GM12892 (cell line): ENCODE measurements around the gene ATP9A.

Experiments used
- DNase-seq: peaks from one replicate; pipeline ENCODE4 v3.0.0; 2011; ENCODE audit not compliant: insufficient read length
- FAIRE-seq: peaks from 2 replicates; lab custom pipeline; 2011; peaks lifted over from hg19 to GRCh38; lab: Jason Lieb, UNC
- POLR2A ChIP-seq: IDR thresholded peaks from 2 replicates; pipeline ENCODE4 v1.6.1; 2011; ENCODE audit warnings: low read depth, low read length, control low read depth
- POLR2AphosphoS5 ChIP-seq: IDR thresholded peaks from 2 replicates; pipeline ENCODE4 v1.6.1; 2011; ENCODE audit warnings: low read depth, low read length, control low read depth
- TAF1 ChIP-seq: IDR thresholded peaks from 2 replicates; pipeline ENCODE4 v1.6.1; 2011; ENCODE audit warnings: low read depth, mild to moderate bottlenecking, control low read depth, low read length, borderline replicate concordance

The ATP9A gene

GRCh38 chr20:51560550-51561307 is 207.5 kb downstream of the ATP9A start:
- DNase-seq (no peak), FAIRE-seq (no peak)
- no peak for TF ChIP-seq POLR2AphosphoS5
- no peak for TF ChIP-seq TAF1
- TF ChIP-seq POLR2A: no peak

- DNase-seq (no peak), FAIRE-seq (no peak)
- TF ChIP-seq TAF1 (no peak), POLR2A (no peak), POLR2AphosphoS5 (no peak)
Observed at GRCh38 chr20:51560042-51560441, 208.1 kb downstream of the ATP9A start.

DNA sequence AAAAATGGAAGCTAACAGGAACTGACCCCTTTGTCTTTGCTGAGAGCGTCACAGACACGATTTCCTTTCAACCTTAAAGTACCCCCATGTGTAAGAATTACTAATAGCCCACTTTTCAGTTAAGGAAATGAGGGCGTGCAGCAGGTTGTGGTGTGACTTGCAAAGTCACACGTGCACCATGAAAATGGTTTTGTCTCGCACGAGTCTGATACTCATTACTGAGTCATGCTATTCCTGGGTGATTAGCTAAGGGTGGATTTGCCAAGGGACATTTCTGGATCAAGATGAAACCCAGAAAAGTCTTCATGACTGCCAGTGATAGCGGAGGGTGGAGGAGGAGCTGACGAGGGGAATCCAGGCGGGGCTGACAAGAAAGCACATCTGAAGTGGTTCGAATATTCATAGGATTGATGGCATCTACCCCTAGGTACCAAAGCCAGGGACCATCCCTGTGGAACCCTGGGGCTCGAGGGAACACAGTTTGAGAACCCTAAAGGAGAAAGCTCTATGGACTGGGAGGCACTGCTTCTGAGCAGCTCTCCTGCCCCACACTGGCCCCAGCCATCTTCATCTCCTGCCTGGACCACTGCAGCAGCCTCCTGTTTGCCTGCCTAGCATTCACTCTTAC is 213.5 kb downstream of the ATP9A start:
- DNase-seq (no peak), FAIRE-seq (no peak)
- TF ChIP-seq POLR2AphosphoS5 (no peak), POLR2A (no peak), TAF1 (no peak)

DNA sequence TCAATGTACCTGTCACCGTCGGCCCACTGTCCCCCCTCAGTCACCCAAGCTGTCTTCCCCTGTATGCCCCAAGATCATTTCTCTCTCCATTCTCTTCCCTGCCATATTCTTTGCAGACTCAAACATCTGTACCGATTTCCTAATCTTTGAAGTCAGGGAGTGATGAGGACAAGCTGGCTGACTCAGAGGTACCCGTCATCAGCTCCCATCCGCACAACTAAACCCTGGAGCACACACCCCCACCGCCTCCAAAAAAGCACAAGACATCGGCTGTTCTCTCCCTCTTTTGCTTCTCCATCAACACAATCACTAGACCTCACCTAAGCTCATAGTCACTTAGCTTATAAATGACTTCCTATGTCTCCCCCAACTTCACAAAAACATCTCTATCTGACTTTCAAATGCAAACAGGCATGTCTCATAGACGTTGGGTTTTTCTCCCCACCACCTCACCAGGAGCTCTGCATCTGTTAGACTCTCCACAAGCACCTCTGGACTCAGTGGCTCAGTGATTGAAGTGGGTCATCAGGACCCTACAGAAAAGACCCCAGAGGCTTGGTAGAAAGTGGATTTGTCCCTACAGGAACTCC is 214.2 kb downstream of the ATP9A start:
- FAIRE-seq: no peak

GRCh38 chr20:51551186-51551585 is 217.0 kb downstream of the ATP9A start:
- TF ChIP-seq TAF1 (no peak), POLR2AphosphoS5 (no peak), POLR2A (no peak)
- DNase-seq (no peak), FAIRE-seq (no peak)

More for the DNA sequence above, 214.2 kb downstream of the ATP9A start:
- DNase-seq: no peak
- no peak for TF ChIP-seq POLR2A
- no peak for TF ChIP-seq TAF1
- TF ChIP-seq POLR2AphosphoS5: no peak

DNA sequence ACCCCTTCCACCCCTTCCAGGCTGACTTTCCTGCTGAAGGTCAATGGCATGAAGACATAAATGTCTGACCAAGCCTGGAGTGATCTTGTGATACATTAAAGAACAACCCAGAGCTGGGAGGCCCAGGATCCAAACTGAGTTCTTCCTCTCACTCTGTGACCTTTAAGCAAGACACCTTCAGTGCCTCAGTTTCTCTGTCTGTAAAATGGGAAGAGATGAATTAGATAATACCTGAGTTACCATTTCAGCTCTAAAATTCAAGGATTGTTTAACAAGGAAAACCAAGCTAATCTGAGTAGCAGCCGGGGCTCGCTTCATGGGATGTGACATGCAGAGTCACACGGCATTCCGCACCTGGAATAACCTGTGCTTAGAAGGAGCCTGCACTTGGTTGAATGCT is 218.7 kb downstream of the ATP9A start:
- no peak for DNase-seq
- no peak for TF ChIP-seq POLR2A
- TF ChIP-seq TAF1: no peak
- FAIRE-seq: no peak

- TF ChIP-seq POLR2A (no peak), TAF1 (no peak), POLR2AphosphoS5 (no peak)
- DNase-seq (no peak), FAIRE-seq (no peak)
Observed at GRCh38 chr20:51547951-51548350, 220.2 kb downstream of the ATP9A start.
